Endometrial microvascular endothelial cells (primary cell): ENCODE measurements around the gene LDLRAP1. TPM values are rescaled to one million over a fixed set of nuclear protein-coding genes. Genes with fewer than 3 reads are reported as not detected.

Experiments used
- in situ Hi-C: cut with HindIII; loops from 2 replicates; pipeline ENCODE4 v1.10.0; 2017; ENCODE audit warnings: low sequenced_read_pairs, low pct_unique_long_range_greater_than_20kb; ENCODE audit errors: inconsistent ontology term
- total RNA-seq: library from RNA; depleted of rRNA; stranded (reverse); fragments of >200 nt; gene quantifications from one replicate; pipeline ENCODE4 v1.2.3, GENCODE V29; 2015; ENCODE audit errors: inconsistent ontology term

LDLRAP1 gene
- total RNA-seq, 1 donor from 2014 or later: 15.5 TPM

- in situ Hi-C loops: no loop called here
Observed at GRCh38 chr1:25522031-25522655, 21.3 kb upstream of the LDLRAP1 start.

GRCh38 chr1:25523542-25523941 lies 19.9 kb upstream of the LDLRAP1 start:
- in situ Hi-C loops: no loop called here

GRCh38 chr1:25524568-25525360 lies 18.6 kb upstream of the LDLRAP1 start:
- in situ Hi-C loops: no loop called here

DNA sequence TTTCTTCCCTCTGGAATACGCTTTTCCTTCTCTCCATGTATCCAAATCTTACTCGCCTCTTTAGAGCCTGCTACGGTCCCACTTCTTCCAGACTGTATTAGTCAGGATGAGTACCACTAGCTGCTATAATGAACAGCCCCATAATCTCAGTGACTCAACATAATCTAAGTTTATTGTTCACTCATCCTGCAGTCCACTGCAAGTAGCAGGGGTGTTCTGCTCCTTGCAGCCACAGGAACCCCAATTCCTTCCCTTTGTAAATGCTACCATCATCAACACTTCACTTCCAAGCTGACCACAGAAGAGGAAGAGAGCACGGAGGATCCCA lies 18.1 kb upstream of the LDLRAP1 start:
- in situ Hi-C loops: no loop called here

GRCh38 chr1:25526753-25527152 lies 16.7 kb upstream of the LDLRAP1 start:
- in situ Hi-C loops: no loop called here

DNA sequence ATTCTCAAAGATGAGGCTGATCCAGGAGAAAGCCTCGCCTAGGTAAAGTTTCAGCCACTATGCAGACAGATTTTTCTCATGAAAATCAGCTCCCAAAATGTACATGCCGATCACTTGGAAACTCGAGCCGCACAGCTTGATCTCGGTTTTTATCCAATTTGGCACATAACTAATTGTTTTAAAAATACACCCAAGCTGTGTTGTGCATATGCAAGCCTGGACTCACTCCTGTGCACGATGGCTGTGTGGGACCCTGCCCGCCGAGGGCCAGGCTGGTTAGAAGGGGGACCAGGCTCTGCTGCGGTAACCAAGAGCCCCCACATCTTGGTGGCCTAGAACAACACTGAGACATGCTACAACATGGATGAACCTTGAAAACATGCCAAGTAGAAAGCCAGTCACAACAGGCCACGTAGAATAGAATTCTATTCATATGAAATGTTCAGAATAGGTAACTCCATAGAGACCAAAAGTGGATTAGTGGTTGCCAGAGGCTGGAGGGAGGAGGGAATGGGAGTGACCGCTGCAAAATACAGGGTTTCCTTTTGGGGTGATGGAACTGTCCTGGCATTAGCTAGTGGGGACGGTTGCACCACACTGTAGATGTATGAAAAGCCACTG lies 16.1 kb upstream of the LDLRAP1 start:
- in situ Hi-C loops: no loop called here

DNA sequence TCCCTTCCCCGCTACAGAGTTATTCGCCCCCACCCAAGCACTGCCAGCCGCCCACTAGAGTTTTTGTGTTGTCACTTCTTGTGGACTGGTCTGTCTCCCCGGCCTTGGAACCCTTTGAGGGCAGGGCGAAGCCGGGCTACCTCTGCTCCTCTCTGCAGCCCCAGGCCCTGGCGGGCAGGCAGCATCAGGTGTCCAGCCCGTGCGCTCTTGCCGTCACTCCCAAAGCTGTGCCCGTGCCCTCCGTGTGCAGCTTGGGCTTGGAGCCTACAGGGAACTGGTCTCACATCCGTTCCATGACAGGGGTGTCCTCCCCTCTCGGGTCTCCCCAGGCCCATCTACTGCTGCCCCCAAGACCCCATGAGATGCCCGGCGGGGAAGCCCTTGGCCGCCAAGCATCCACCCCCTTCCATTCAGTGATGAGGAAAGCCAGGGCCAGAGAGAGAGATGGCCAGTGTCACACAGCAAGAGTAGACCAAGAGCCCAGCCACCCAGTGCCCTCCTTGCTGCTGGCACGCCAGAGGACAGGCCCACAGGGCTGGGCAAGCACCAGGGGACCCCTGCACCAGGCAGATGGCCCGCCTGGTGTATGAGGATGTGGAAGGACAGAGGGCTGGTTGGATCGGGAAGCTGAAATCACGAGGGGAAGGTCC lies 15.3 kb upstream of the LDLRAP1 start:
- in situ Hi-C loops: no loop called here

DNA sequence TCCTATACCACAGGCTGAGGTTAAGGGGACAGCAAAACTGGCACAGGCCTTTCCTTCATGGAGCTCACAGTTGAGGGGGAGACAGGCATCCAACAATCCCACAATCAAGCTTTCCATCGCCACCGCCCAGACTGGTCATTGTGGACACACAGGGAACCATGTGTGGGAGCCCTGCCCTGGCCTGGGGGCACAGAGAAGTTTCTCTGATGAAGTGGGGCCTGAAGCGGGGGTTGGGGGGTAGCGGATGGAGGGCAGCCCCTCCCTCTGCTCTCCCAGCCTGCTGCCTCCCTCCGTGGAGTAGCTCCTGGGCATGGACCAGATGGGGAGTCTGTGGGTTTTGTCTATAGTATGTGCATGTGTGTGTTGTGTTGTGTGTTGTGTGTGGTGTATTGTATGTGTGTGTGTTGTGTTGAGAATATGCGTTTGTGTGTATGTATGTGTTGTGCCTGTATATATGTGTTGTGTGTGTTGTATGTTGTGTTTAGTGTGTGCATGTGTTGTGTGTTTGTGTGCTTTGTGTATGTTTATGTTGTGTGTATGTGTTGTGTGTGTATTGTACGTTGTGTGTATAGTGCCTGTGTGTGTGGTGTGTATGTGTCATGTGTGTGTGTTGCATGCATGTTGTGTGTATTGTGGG lies 14.4 kb upstream of the LDLRAP1 start:
- in situ Hi-C loops: no loop called here

- in situ Hi-C loops: no loop called here
Observed at GRCh38 chr1:25529518-25530185, 13.8 kb upstream of the LDLRAP1 start.

- in situ Hi-C loops: no loop called here
Observed at GRCh38 chr1:25530186-25531081, 13.0 kb upstream of the LDLRAP1 start.

- in situ Hi-C loops: no loop called here
Observed at GRCh38 chr1:25531082-25531461, 12.3 kb upstream of the LDLRAP1 start.

- in situ Hi-C loops: no loop called here
Observed at GRCh38 chr1:25532970-25533369, 10.4 kb upstream of the LDLRAP1 start.

DNA sequence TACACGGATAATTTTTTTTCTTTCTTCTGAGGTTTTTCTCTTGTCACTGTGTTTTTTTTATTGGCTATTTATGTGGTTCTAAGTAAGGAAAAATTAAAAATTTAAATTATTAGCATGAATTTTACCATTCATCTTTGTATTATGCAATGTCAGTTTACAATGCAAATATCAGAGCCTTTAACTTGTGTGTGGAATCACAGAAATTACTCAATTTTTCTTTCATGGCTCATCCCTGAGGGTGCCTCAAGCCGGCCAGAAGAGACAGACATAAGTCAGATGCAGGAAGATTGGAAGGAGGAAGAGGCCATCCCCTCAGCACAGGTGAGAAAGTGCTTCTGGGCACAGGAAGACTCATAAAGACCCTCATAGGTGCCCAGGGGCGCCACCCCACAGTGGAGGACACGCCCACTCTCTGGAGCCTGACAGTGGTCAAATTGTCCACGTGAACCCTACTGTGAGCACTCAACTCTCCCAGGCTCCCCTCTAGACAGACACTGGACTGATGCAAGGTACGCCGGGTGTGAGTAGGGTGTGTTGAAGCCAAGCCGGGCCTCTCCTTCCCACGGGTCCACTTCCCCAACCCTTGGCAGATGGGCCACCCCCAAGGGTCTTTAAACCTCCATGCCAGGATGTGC lies 9.5 kb upstream of the LDLRAP1 start:
- in situ Hi-C loops: no loop called here

DNA sequence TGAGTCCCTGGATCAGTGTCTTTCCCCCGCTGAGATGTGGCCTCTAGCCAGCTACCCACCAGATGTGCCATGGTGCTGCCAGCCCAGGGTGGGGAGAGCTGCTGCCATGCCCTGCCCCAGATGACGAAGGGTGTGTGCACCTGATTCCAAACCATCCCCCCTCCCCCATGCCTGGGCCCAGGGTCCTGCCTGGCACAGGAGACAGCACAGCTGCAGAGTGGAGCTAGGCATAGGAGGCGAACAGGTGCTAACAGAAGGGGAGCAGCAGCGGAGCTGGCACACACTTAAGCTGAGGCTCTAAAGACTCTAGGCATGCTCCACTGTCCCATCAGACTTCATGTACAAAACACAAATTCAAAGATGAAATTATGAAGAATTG lies 9.0 kb upstream of the LDLRAP1 start:
- in situ Hi-C loops: no loop called here

- in situ Hi-C loops: no loop called here
Observed at GRCh38 chr1:25536124-25536523, 7.3 kb upstream of the LDLRAP1 start.

GRCh38 chr1:25537153-25537831 lies 6.1 kb upstream of the LDLRAP1 start:
- in situ Hi-C loops: no loop called here

DNA sequence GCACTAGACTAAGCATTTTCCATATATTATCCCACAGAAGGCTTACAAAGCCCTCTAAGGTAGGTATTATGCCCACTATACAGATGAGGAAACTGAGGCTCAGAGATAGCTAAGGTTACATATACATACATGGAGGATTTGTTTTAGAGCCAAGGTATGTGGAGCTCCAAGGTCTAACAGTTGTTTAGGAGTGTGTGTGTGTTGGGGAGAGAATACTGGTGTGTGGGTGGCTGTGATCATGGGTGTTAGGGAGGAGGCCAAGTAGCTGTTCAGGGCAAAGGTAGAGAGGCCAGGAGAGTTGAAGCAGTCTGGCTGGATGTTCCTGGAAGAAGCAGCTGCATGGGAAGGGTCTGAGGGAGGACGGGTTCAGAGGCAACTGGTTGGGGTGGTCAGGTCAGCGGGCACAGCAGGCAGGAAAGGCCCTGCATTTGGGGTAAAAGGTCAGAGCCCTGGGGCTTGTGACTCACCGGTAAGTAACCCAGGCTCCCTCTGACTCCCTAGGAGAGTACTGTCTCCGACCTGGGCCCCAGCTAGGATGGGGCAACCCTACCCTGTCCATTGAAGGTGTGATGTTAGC lies 5.1 kb upstream of the LDLRAP1 start:
- in situ Hi-C loops: no loop called here
